ENCODE measurements around the gene SLC9A4.
A peak's percentile ranks its signal among the peaks of the same experiment; 100 is the strongest.

SLC9A4 gene

GRCh38 chr2:102473020-102473419 is at the start of gene SLC9A4:
Gene SLC9A4, plus strand, starts transcription at chr2:102473226. Its CDS starts 534 bp downstream, at chr2:102473760.
- DNase-seq, result peak; percentile 3

- DNase-seq, result no peak
Observed at GRCh38 chr2:102423368-102423767, 49.7 kb upstream of the SLC9A4 start.

- no peak for DNase-seq
Observed at GRCh38 chr2:102424754-102425153, 48.3 kb upstream of the SLC9A4 start.

GRCh38 chr2:102425441-102426132 is 47.4 kb upstream of the SLC9A4 start:
- DNase-seq, result no peak

GRCh38 chr2:102427249-102427648 is 45.8 kb upstream of the SLC9A4 start:
- DNase-seq, result no peak

- no peak for DNase-seq
Observed at GRCh38 chr2:102428573-102428972, 44.5 kb upstream of the SLC9A4 start.

- DNase-seq, result no peak
Observed at GRCh38 chr2:102432386-102432785, 40.6 kb upstream of the SLC9A4 start.

- DNase-seq, result no peak
Observed at GRCh38 chr2:102433973-102434654, 38.9 kb upstream of the SLC9A4 start.

GRCh38 chr2:102434655-102435381 is 38.2 kb upstream of the SLC9A4 start:
- DNase-seq, result no peak

- DNase-seq, result no peak
Observed at GRCh38 chr2:102435741-102436140, 37.3 kb upstream of the SLC9A4 start.

GRCh38 chr2:102436323-102436722 is 36.7 kb upstream of the SLC9A4 start:
- no peak for DNase-seq

GRCh38 chr2:102437122-102437521 is 35.9 kb upstream of the SLC9A4 start:
- no peak for DNase-seq

- DNase-seq, result no peak
Observed at GRCh38 chr2:102438111-102438510, 34.9 kb upstream of the SLC9A4 start.

GRCh38 chr2:102438578-102438977 is 34.4 kb upstream of the SLC9A4 start:
- no peak for DNase-seq

- no peak for DNase-seq
Observed at GRCh38 chr2:102439065-102439695, 33.8 kb upstream of the SLC9A4 start.

- DNase-seq, result no peak
Observed at GRCh38 chr2:102442967-102443828, 29.8 kb upstream of the SLC9A4 start.

GRCh38 chr2:102444233-102444632 is 28.8 kb upstream of the SLC9A4 start:
- no peak for DNase-seq

GRCh38 chr2:102446936-102447335 is 26.1 kb upstream of the SLC9A4 start:
- no peak for DNase-seq

- no peak for DNase-seq
Observed at GRCh38 chr2:102449370-102449974, 23.6 kb upstream of the SLC9A4 start.

GRCh38 chr2:102451968-102452367 is 21.1 kb upstream of the SLC9A4 start:
- no peak for DNase-seq

GRCh38 chr2:102453501-102453900 is 19.5 kb upstream of the SLC9A4 start:
- DNase-seq, result no peak

- no peak for DNase-seq
Observed at GRCh38 chr2:102455061-102455670, 17.9 kb upstream of the SLC9A4 start.
